ENCODE results near the gene RANBP9. TPM values are rescaled to one million over a fixed set of nuclear protein-coding genes. Genes with fewer than 3 reads are reported as not detected.

RANBP9 gene
- total RNA-seq, 4 donors from 2014 or later, result 35.8 to 64.7 (median 50.4) TPM

GRCh38 chr6:13702809-13703302 is 8.8 kb downstream of the RANBP9 start:
- Histone ChIP-seq H3K9me3 (no peaks in the 10 kb centered on the region), H3K27me3 (no peaks in the 10 kb centered on the region), H3K4me3 (no peak overlapping the region), H3K27ac (no peak overlapping the region), H3K36me3 (no peaks in the 10 kb centered on the region), H3K4me1 (peaks cover 29% of the 10 kb centered on the region)
- WGBS, result 73% methylated on average over 4 of the region's 4 CpGs
- no peak for TF ChIP-seq CTCF (IDR thresholded peaks at IDR 0.05)
- TF ChIP-seq EP300 (IDR thresholded peaks at IDR 0.05), result no peak
- TF ChIP-seq POLR2A (IDR thresholded peaks at IDR 0.05), result no peak
- no peak for TF ChIP-seq POLR2AphosphoS5 (IDR thresholded peaks at IDR 0.05)
- no peak for DNase-seq (ENCODE audit: low spot score in 2 of 2)

- Histone ChIP-seq H3K9me3 (no peaks in the 10 kb centered on the region), H3K36me3 (no peaks in the 10 kb centered on the region), H3K4me3 (no peak overlapping the region), H3K27ac (no peak overlapping the region), H3K4me1 (peaks cover 40% of the 10 kb centered on the region), H3K27me3 (no peaks in the 10 kb centered on the region)
- TF ChIP-seq CTCF (IDR thresholded peaks at IDR 0.05) (no peak), EP300 (IDR thresholded peaks at IDR 0.05) (no peak), POLR2AphosphoS5 (IDR thresholded peaks at IDR 0.05) (no peak), POLR2A (IDR thresholded peaks at IDR 0.05) (no peak)
- no peak for DNase-seq (ENCODE audit: low spot score in 2 of 2)
- WGBS, result 67% methylated on average over 3 of the region's 3 CpGs
Observed at GRCh38 chr6:13700232-13700631, 11.4 kb downstream of the RANBP9 start.

- peaks cover 6% of the 10 kb centered on the region for H3K36me3 ChIP-seq
- no peaks in the 10 kb centered on the region for H3K9me3 ChIP-seq
- H3K27ac ChIP-seq, result no peak overlapping the region
- no peak overlapping the region for H3K4me3 ChIP-seq
- peaks cover 52% of the 10 kb centered on the region for H3K4me1 ChIP-seq
- no peaks in the 10 kb centered on the region for H3K27me3 ChIP-seq
- TF ChIP-seq POLR2AphosphoS5 (IDR thresholded peaks at IDR 0.05) (no peak), EP300 (IDR thresholded peaks at IDR 0.05) (no peak), POLR2A (IDR thresholded peaks at IDR 0.05) (no peak), CTCF (IDR thresholded peaks at IDR 0.05) (no peak)
- WGBS, result 96% methylated on average over 5 of the region's 5 CpGs
- no peak for DNase-seq (ENCODE audit: low spot score in 2 of 2)
Observed at GRCh38 chr6:13698715-13699114, 12.9 kb downstream of the RANBP9 start.

GRCh38 chr6:13697857-13698256 is 13.8 kb downstream of the RANBP9 start:
- no peak overlapping the region for H3K4me3 ChIP-seq
- TF ChIP-seq EP300 (IDR thresholded peaks at IDR 0.05), result no peak
- no peaks in the 10 kb centered on the region for H3K9me3 ChIP-seq
- peaks cover 45% of the 10 kb centered on the region for H3K4me1 ChIP-seq
- no peaks in the 10 kb centered on the region for H3K27me3 ChIP-seq
- H3K27ac ChIP-seq, result no peak overlapping the region
- WGBS, result 98% methylated on average over 2 of the region's 2 CpGs
- H3K36me3 ChIP-seq, result peaks cover 12% of the 10 kb centered on the region
- DNase-seq (ENCODE audit: low spot score in 2 of 2), result no peak

GRCh38 chr6:13696226-13696625 is 15.4 kb downstream of the RANBP9 start:
- 71% methylated on average over 1 of the region's 1 CpG for WGBS
- Histone ChIP-seq H3K4me3 (no peak overlapping the region), H3K36me3 (peaks cover 17% of the 10 kb centered on the region), H3K9me3 (no peaks in the 10 kb centered on the region), H3K4me1 (peaks cover 40% of the 10 kb centered on the region), H3K27me3 (no peaks in the 10 kb centered on the region), H3K27ac (no peak overlapping the region)
- TF ChIP-seq CTCF (IDR thresholded peaks at IDR 0.05) (no peak), EP300 (IDR thresholded peaks at IDR 0.05) (no peak), POLR2AphosphoS5 (IDR thresholded peaks at IDR 0.05) (no peak), POLR2A (IDR thresholded peaks at IDR 0.05) (no peak)
- DNase-seq (ENCODE audit: low spot score in 2 of 2), result no peak

- Histone ChIP-seq H3K4me3 (no peak overlapping the region), H3K4me1 (peaks cover 33% of the 10 kb centered on the region), H3K36me3 (peaks cover 17% of the 10 kb centered on the region), H3K27me3 (no peaks in the 10 kb centered on the region), H3K27ac (no peak overlapping the region), H3K9me3 (no peaks in the 10 kb centered on the region)
- no peak for TF ChIP-seq CTCF (IDR thresholded peaks at IDR 0.05)
- no peak for TF ChIP-seq POLR2AphosphoS5 (IDR thresholded peaks at IDR 0.05)
- no peak for TF ChIP-seq POLR2A (IDR thresholded peaks at IDR 0.05)
- TF ChIP-seq EP300 (IDR thresholded peaks at IDR 0.05), result no peak
- 45% methylated on average over 1 of the region's 1 CpG for WGBS
- no peak for DNase-seq (ENCODE audit: low spot score in 2 of 2)
Observed at GRCh38 chr6:13695252-13695651, 16.4 kb downstream of the RANBP9 start.
